ENCODE data around the gene HSD11B1L.

The HSD11B1L gene

DNA sequence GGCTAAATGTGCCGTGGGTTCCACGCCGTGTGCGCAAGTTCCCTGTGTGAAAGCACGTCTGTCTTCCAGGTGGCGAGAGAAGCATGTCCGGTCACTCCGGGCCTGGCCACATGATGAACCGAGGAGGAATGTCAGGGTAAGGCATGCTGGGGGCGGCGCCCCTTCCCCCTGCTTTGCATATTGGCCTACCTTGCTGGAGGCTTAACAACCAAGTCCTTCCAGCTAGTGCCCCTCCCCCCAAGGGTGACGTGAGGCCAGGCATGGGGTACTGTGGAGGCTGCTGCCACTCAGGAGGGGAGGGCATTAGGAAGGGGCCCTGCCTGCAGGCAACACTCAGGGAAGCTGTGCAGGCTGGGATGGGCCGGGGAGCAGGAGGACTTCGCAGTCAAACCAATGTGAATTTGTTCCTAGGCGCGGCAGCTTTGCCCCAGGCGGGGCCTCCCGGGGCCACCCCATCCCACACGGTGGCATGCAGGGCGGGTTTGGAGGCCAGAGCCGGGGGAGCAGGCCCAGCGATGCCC lies 13.0 kb upstream of the HSD11B1L start:
- DNase-seq, result no peak

DNA sequence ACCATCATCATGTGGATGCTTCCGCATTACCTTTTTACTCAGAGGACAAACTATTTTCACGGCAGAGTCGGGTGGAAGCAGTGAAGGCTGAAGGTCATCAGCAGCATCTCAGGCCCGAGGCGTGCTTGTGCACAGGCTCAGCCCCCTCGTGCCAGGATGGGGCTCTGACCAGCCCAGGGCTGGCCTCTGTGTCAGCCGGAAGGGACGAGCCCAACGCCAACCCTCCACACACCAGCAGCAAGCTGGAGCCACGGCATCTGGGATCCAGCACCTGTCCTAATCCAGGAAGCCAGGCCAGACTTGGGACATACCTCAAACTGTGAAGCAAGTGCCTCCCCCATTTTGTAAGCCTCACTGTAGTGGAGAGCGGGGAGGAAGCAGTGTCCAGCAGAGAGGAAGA lies 11.6 kb upstream of the HSD11B1L start:
- DNase-seq, result no peak

DNA sequence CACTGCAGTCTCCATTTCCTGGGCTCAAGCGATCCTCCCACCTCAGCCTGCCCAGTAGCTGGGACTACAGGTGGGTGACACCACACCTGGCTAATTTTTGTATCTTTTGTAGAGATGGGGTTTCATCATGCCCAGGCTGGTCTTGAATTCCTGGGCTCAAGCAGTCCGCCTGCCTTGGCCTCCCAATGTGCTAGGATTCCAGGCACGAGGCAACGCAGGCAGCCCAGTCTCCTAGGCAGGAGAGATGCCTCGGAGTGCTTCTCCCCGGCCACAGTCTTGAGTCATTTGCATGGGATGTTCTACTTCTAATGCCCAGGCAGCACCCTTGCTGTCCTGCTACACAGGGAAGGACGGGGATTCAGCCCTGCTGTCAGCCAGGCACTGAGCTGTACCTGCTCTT lies 9.2 kb upstream of the HSD11B1L start:
- no peak for DNase-seq

DNA sequence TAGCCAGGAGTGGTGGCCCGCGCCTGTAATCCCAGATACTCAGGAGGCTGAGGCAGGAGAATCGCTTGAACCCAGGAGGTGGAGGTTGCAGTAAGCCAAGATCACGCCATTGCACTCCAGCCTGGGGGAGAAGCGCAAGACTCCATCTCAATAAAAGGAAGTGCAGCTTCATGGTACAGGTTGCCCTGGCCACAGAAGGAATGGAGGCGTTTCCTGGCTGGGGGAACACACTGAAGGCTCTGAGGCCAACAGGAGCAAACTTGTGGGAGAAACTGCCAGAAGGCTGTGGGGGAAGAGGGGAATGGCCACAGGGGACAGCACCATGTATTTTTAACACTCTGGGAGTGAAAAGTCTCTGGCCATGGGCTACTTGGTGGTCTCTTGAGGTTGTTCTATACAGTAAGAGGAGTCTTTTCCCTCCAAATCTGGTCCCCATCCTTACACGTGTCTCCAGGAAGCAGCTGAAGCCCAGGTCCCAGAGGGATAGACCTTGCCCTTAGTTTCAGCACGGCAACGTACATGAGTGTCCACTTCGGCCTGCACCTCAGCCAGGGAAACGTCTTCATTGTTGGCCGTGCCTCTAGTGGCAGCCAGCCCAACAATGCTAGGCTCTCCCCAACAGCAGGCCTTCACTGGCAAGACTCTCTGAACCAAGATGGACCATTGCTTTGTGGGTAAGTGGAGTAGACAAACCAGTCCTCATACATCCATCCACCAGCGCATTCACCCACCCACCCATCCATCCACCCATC lies 7.9 kb upstream of the HSD11B1L start:
- no peak for DNase-seq

DNA sequence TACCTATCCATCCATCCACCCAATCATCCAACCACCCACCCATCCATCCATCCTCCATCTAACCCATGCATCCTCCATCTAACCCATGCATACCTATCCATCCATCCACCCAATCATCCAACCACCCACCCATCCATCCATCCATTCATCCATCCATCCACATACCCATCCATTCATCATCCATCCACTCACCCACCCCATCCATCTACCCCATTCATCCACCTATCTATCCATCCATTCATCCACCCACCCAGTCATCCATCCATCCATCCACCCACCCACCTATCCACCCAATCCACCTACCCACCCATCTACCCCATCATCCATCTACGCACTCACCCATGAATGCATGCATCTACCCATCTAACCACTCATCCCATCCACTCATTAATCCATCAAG lies 7.1 kb upstream of the HSD11B1L start:
- no peak for DNase-seq

DNA sequence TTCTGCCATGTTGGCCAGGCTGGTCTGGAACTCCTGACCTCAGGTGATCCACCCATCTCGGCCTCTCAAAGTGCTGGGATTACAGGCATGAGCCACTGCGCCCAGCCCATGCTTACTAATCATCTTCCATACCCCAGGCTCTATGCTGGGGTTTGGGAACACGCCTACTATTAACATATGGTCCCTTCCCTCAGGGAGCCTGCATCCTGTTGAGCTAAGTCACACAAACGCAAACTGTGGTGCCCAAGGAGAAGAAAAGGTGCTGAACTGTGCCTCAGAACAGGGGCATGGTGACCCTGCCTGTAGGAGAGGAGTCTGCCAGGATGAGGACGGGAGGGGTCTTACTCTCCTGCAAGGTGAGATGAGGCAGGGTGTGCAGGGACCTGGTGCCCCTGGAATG lies 6.1 kb upstream of the HSD11B1L start:
- no peak for DNase-seq

DNA sequence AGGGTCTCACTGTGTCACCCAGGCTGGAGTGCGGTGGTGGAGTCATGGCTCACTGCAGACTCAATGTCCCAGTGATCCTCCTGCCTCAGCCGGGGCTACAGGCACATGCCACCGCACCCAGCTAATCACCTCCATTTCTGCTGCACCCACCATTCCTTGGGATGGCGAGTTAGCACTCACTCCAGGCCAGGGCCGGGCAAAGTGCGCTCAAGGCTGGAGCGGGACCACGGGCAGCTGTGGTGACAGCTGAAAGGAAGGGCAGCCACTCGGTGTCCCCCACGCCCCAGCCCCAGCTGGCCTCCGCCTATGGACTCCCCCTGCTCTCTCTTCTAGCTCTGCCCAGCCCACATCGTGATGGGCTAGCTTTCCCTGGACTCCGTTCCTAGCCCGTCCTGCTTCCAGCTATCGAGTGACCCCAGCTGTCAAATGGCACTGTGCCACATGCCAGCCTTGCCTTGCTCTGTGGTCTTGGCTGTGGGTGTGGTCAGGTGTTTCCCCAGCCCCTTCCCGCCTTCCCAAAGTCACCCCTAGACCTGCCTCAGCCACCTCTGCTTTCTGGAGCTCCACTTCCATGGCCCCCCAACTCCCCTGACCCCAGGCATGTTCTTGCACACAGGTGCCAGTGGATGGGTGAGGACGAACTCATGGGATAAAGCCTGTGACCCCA lies 4.6 kb upstream of the HSD11B1L start:
- no peak for DNase-seq

DNA sequence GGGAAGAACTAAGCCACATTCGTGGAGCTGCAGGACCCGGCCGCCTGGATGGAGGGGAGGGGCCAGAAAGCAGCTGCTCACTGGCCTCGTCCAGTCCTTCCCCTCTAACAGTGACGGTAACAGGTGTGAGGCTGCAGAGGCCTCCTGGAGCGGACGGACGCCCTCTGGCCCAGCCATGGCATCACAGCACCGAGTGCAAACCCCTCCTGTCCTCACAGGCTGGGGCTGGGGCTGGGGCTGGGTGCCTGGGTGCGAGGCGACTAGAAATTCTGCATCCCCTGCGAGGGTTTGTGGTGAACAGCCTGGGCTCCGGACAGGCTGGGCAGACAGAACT lies 4.1 kb upstream of the HSD11B1L start:
- no peak for DNase-seq

DNA sequence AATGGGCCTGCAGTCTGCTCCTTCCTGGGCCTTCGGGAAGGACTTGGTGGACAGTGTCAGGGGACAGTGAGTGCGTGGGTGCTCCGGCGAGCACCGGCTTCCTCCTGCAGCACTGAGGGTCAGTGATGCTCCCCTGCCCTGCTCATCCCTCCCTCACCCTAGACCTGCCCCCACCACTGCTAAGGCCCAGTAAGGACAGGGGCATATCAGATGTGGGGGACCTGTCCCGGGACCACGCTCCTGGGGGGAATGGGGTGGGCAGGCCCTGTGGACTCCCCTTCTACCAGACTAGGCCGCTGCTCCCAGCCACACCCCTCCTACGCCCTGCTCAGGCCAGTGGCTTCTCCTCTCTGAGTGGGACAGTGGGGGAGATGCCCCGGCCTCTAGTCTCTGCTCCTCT lies 3.7 kb upstream of the HSD11B1L start:
- DNase-seq, result no peak

DNA sequence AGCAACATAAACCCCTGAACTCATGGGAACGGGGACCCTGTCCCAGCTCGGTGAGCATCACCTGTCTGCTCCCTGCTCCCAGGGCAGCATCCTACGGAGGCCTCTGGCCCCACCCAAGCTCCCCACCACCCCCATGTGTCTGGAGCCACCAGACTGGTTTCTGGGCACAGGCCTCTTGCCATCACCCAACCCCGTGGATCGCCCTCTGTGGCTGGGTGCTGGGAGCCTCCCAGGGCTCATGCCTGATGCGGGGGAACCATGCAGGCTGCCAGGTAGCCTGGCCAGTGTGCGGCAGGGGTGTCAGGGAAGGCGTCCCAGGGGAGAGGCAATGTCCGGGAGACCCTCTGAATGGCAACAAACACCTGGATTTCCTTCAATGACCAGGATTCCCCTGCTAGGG lies 3.2 kb upstream of the HSD11B1L start:
- no peak for DNase-seq

DNA sequence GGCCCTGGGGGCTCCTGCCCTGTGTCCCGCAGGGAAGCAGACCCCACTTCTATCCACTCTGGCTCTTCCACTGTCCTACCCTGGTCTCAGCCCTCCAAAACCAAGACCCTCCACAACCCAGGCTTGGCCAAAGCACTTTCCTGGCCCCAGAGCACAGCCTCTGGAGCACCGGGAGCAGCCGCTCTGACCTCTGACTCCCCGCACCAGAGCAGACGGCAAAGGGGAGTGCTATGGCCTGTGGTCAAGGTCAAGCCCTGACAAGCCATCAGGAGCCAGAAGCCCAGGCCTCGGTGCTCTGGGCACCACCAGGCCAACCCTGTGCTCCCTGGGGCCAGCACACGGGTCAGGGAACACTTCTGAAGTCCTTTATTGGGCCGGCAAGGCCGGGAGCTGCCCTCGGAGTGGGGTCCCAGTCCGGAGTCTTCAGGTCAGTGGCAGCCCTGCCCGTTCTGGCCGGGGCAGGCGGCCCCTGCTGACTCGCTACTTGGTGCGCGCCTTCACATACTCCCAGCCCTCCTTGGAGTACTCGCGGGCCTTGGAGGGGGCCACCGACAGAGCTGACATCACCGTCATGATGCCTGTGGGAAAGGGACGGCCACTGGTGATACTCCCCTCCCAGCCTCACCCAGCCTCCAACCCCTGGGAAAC lies 2.6 kb upstream of the HSD11B1L start:
- DNase-seq, result no peak

DNA sequence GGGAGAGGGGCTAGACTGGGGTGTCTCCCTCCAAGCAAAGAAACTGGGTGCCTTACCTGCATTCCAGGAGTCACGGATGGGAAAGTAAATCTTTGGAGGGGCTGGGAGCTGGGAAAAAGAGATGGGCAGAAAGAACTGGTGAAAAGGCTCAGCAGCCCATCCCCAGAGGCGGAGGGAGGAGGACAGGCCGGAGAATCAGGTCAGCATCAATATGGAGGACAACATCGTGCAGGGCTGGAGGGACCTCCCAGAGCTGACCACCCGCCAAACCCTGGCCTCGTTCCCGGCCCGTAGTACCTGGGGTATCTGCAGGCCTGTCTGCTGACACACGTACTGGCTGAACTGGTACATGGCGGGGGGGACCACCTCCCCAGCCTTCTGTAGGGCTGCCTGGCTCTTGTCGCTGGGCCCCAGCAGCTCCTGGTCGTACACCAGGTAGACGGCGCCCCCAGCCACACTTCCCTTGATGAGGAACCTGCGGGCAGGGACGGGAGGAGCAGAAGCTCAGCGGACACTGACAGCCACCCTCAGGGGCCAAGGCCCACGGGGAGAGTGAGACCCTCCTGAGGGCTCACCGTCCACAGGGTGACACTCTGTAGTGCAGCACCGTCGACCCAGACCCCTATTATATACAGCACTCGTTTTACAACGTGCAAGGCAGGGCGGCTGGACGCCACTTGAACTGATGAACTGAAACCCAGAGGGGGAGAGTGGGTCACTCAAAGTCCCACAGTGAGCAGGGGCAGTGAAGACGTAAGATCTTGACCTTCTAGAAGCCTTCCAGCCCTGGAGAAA lies 1.3 kb upstream of the HSD11B1L start:
- no peak for DNase-seq

DNA sequence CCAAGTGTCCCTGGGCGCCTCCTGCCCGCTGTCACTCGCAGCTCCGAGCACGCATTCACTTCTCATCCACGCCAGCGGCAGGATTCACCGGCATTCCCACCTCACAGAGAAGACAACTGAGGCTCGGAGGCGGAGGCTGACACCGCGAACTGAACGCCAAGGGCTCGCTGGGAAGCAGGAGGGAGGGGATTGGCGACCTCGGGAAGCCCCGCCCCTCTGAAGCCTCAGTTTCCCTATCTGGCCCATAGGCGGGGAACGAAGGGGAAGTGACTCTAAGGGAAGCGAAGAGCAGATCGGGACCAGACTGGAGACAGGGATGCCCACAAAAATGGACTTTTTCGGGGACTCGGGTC lies 767 bp upstream of the HSD11B1L start:
- no peak for DNase-seq

DNA sequence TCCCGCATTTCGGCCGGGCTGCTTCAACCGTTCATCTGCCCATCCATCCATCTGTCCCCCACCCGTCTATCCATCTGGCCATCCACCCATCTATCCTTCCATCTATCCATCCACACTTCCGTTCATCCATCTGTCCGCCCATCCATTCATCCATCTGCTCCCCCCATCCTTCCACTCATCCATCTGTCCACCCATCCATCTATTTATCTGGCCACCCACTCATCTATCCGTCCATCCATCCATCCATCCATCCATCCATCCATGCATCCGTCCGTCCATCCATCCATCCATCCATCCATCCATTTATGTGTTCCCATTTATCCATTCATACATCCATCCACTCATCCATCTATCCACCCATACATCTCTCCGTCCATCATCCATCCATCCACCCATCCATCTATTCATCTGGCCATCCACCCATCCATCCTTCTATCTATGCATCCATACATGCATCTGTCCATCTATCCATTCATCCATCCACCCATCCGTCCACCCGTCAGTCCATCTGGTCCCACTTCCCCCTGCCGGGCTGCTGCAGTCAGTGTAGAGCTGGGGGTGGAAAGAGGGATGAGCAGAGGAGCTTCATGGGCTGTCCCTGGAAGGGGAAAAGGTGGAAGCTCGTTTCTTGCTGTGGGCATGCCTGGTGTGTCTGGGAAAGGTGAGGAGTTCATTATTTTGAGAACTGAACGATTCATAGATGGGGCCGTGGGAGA lies 722 bp downstream of the HSD11B1L start:
- DNase-seq, result no peak

DNA sequence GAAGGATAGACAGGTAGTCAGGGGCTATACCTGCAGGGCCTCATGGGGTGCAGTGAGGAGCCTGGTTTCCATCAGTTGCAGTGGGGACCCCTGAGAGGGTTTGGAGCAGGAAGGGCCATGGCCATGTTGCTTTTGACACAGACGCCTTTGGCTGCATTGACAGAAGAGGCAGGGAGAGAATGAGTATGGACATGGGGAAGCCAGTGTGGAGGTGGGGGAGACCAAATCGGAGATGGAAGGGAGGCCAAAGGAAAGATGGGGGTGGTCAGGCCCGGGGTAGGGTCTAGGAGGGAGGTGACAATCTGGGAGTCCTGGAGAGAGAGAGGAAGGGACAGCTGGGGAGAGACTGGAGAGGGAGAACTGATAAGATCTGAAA lies 1.3 kb downstream of the HSD11B1L start:
- no peak for DNase-seq

DNA sequence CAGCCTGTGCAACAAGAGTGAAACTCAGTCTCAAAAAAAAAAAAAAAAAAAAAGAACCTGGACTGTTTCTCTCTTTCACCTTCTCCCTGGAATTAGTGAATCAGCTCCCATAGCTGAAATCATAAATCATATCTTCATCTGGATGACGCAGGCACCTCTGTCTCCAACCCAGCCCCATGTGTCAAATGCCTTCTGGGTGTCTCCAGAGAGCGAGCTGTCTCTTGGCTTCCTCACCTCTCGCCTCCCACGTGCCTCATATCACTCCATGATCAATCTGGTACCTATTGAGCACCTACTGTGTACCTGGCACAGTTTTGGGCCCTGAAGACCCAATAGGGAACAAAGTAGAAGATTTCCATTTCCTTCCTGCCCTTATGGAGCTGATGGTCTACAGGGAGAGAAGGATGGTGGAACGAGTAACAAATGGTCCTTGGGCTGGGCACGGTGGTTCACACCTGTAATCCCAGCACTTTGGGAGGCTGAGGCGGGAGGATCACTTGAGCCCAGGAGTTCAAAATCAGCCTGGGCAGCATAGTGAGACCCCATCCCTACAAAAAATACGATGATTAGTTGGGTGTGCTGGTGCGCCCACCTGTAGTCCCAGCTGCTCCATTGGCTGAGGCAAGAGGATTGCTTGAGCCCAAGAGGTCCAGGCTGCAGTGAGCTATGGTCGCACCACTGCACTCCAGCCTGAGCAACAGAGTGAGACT lies 2.5 kb downstream of the HSD11B1L start:
- no peak for DNase-seq

DNA sequence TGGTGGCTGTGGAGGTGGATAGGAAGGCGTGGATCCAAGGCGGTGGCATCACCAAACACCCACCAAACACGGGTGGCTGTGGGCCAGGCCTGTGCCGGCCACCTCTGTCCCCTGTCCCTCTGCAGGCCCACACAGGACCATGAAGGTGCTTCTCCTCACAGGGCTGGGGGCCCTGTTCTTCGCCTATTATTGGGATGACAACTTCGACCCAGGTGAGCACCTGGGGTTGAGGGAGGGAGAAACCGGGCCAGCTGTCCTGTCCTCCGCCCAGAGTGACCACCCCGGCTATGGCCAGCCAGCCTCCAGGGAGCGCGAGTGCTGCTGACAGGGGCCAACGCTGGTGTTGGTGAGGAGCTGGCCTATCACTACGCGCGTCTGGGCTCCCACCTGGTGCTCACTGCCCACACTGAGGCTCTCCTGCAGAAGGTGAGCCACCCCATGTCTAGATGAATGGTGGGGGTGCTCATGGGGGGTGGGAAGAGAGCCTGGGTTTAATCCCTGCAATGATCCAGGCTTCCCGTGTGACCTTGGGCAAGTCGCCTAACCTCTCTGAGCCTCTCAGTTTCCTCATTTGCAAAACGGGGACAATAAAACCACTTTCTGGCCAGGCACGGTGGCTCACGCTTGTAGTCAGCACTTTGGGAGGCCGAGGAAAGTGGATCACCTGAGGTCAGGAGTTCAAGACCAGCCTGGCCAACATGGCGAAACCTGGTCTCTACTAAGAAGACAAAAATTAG lies 4.0 kb downstream of the HSD11B1L start:
- DNase-seq, result no peak

DNA sequence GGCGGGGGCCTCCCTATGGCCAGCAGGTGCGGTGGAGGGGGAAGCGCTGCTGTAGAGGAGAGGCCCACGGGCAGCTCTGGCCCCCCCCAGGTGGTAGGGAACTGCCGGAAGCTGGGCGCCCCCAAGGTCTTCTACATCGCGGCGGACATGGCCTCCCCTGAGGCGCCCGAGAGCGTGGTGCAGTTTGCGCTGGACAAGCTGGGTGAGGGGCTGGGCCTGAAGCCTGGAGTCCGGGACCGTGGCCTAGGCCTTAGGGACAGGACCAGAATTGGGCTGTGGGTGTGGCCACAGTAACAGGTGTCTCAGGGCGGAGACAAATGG lies 5.5 kb downstream of the HSD11B1L start:
- no peak for DNase-seq

DNA sequence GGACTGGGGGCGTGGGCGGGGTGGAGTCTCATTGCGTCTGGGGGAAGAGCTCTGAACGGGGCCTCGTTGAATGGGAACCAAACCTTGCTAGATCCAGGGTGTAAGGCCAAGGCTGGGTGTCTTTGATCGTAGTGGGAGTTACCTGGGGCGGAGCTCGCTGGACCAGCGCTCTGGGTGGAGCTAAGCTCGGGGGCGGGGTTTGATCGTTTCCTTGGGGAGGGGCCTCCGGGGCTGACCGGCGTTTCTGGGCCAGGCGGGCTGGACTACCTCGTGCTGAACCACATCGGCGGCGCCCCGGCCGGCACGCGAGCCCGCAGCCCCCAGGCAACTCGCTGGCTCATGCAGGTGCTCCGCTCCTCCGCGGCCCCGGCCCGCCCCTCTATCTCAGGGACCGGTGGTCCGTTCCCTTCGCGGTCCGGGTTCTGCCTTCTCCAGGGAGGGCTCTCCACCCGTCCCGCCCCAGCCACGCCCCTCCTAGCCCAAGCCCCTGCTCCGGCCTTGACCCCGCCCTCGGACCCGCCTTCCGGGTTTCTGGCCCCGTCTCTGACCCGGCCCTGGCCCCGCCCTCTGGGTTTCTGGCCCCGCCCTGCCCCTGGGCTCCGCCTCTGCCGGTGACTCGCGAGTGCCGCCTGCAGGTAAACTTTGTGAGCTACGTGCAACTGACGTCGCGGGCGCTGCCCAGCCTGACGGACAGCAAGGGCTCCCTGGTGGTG lies 6.0 kb downstream of the HSD11B1L start:
- DNase-seq, result peak; percentile 96

DNA sequence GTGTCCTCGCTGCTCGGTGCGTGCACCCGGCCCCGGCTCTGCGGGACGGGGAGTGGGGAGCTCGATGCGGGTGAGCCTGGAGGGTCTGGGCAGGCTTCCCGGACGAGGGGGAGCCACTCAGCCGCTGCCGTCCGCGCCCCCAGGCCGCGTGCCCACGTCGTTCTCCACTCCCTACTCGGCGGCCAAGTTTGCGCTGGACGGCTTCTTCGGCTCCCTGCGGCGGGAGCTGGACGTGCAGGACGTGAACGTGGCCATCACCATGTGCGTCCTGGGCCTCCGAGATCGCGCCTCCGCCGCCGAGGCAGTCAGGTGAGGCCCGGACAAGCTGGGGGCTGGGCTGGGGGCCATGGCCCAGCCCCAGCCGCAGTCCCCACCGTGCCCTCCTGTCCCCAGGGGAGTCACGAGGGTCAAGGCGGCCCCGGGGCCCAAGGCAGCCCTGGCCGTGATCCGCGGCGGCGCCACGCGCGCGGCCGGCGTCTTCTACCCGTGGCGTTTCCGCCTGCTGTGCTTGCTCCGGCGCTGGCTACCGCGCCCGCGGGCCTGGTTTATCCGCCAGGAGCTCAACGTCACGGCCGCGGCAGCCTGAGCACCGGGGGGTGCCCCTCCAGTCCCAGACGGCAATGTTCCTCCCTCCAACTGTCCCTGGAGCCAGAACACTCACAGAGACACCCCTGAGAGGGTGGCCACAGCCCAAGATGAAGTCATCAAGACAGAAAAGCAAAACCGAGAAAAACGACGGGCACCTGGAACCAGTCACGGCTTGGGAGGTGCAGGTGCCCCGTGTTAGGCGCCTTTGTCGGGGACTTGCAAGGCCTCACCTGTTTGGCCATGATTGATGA lies 6.8 kb downstream of the HSD11B1L start:
- DNase-seq, result no peak

Measured in NCI-H345 (cell line).